ENCODE results near the gene MRPL3. TPM values are rescaled to one million over a fixed set of nuclear protein-coding genes. Genes with fewer than 3 reads are reported as not detected.

MRPL3 gene
- polyA plus RNA-seq, 1 of the 3 experiments (the other 2 are of a cell fraction), result 73.7 TPM

- no peak overlapping the region for H3K4me3 ChIP-seq (ENCODE audit: low read depth in 2 of 2, low read length in 1 of 2)
- H3K27me3 ChIP-seq (ENCODE audit: insufficient read depth), result no peaks in the 10 kb centered on the region
- H3K79me2 ChIP-seq (ENCODE audit: insufficient read depth), result no peaks in the 10 kb centered on the region
- DNase-seq, result no peak
- TF ChIP-seq FOXM1 (IDR thresholded peaks at IDR 0.05; ENCODE audit: low read depth), result no peak
- TF ChIP-seq MAX (IDR thresholded peaks at IDR 0.05; ENCODE audit: low read depth), result no peak
- no peak for TF ChIP-seq GATA2 (CRISPR knock-in tag; IDR thresholded peaks at IDR 0.05)
- TF ChIP-seq CTCF (IDR thresholded peaks at IDR 0.05), result no peak
- no peak for TF ChIP-seq EP300 (IDR thresholded peaks at IDR 0.05; ENCODE audit: borderline replicate concordance in 1 of 2, low read depth in 1 of 2, low read length in 1 of 2)
- no peak for TF ChIP-seq RCOR1 (IDR thresholded peaks at IDR 0.05; ENCODE audit: low read length)
- H3K9ac ChIP-seq, result no peak overlapping the region
- 85% methylated on average over 4 of the region's 4 CpGs for WGBS (ENCODE audit: low lambda C conversion rate)
- no peaks in the 10 kb centered on the region for H3K9me3 ChIP-seq
- POLR2A ChIA-PET, result no interaction called here
- H2AFZ ChIP-seq (ENCODE audit: low read depth), result no peak overlapping the region
- H3F3A ChIP-seq (replicated peaks; ENCODE audit: insufficient read depth), result no peaks in the 10 kb centered on the region
- H3K9me2 ChIP-seq, result no peaks in the 10 kb centered on the region
- no peak overlapping the region for H3K4me2 ChIP-seq
- no peaks in the 10 kb centered on the region for H3K4me1 ChIP-seq (ENCODE audit: control insufficient read depth in 1 of 2, insufficient read depth in 2 of 2, low read depth in 1 of 2, low read length in 1 of 2)
- CTCF ChIA-PET, result no interaction called here
- H3K36me3 ChIP-seq (replicated peaks in 1 of 2; ENCODE audit: control insufficient read depth in 1 of 2, insufficient read depth in 2 of 2, low read length in 1 of 2), result no peaks in the 10 kb centered on the region
- H3K27ac ChIP-seq (ENCODE audit: low read depth in 2 of 2, low read length in 1 of 2), result no peak overlapping the region
- H4K20me1 ChIP-seq (ENCODE audit: insufficient read depth), result no peaks in the 10 kb centered on the region
Observed at GRCh38 chr3:131453533-131453932, 49.2 kb downstream of the MRPL3 start.

GRCh38 chr3:131447349-131447748 lies 55.4 kb downstream of the MRPL3 start:
- Histone ChIP-seq H3K27ac (ENCODE audit: low read depth in 2 of 2, low read length in 1 of 2) (no peak overlapping the region), H3K4me2 (no peak overlapping the region), H3K36me3 (replicated peaks in 1 of 2; ENCODE audit: control insufficient read depth in 1 of 2, insufficient read depth in 2 of 2, low read length in 1 of 2) (no peaks in the 10 kb centered on the region), H4K20me1 (ENCODE audit: insufficient read depth) (no peaks in the 10 kb centered on the region), H3K79me2 (ENCODE audit: insufficient read depth) (no peaks in the 10 kb centered on the region), H3K4me1 (ENCODE audit: control insufficient read depth in 1 of 2, insufficient read depth in 2 of 2, low read depth in 1 of 2, low read length in 1 of 2) (no peaks in the 10 kb centered on the region), H3K4me3 (ENCODE audit: low read depth in 2 of 2, low read length in 1 of 2) (no peak overlapping the region), H3K9me3 (peaks cover 8% of the 10 kb centered on the region; the same call in 1 of the 2 replicates), H3K9me2 (no peaks in the 10 kb centered on the region), H3F3A (replicated peaks; ENCODE audit: insufficient read depth) (no peaks in the 10 kb centered on the region), H3K9ac (no peak overlapping the region), H2AFZ (ENCODE audit: low read depth) (no peak overlapping the region), H3K27me3 (ENCODE audit: insufficient read depth) (no peaks in the 10 kb centered on the region)
- ChIA-PET CTCF (interaction anchor here (0.6 kb wide), 1 partner anchor 14 kb away, joined by 3 read pairs; no protein-coding TSS in a partner anchor), POLR2A (no interaction called here)
- no peak for DNase-seq
- no peak for TF ChIP-seq TAF1 (IDR thresholded peaks at IDR 0.05; ENCODE audit: borderline replicate concordance, low read depth, low read length)
- no peak for TF ChIP-seq RXRA (IDR thresholded peaks at IDR 0.05; ENCODE audit: borderline replicate concordance, low read depth)
- TF ChIP-seq PBX3 (IDR thresholded peaks at IDR 0.05), result no peak
- 84% methylated on average over 2 of the region's 2 CpGs for WGBS (ENCODE audit: low lambda C conversion rate)
